Retinal pigment epithelial cell (primary cell): Measurements from ENCODE around the gene PRKAG1.

Experiments used
- DNase-seq: peaks from one replicate; pipeline ENCODE4 v3.0.0-alpha.2; 2010; ENCODE audit warnings: low read depth
- H3K4me3 ChIP-seq: 2 replicates; pipeline ENCODE4 v1.5.1; 2011; ENCODE audit warnings: mild to moderate bottlenecking, low read length, control low read depth, moderate library complexity
- CTCF ChIP-seq: conservative IDR thresholded peaks from 2 replicates; pipeline ENCODE4 v1.5.1; 2011; ENCODE audit warnings: low read depth, low read length, control low read depth, inconsistent platforms

The PRKAG1 gene

DNA sequence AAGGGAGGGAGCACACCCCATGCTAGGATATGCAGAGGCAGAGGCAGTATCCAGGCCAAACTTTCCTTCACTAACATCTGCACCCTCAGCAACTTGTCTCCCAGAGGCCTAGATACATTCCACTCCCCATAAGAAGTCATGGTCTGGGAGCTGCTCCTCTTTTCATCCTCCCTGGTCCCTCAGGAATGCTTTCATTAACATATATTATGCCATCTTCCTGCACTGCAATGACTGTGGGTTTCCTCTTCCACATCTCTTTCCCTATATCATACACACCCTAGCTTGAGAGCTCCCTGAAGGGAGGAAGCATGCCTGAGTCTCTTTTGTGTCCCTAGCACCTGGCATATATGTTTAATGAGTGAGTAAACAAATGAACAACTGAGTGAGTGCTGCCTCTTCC, 28.0 kb downstream of the PRKAG1 start:
- no peak overlapping the region for H3K4me3 ChIP-seq
- DNase-seq: no peak
- no peak for TF ChIP-seq CTCF

GRCh38 chr12:48988030-48988649, 30.4 kb downstream of the PRKAG1 start:
- TF ChIP-seq CTCF: peak; percentile 95
- no peak for DNase-seq
- H3K4me3 ChIP-seq: no peak overlapping the region

- H3K4me3 ChIP-seq: no peak overlapping the region
- no peak for TF ChIP-seq CTCF
- no peak for DNase-seq
Observed at GRCh38 chr12:48986720-48987291, 31.8 kb downstream of the PRKAG1 start.

- no peak for TF ChIP-seq CTCF
- H3K4me3 ChIP-seq: no peak overlapping the region
Observed at GRCh38 chr12:48985901-48986300, 32.7 kb downstream of the PRKAG1 start.

DNA sequence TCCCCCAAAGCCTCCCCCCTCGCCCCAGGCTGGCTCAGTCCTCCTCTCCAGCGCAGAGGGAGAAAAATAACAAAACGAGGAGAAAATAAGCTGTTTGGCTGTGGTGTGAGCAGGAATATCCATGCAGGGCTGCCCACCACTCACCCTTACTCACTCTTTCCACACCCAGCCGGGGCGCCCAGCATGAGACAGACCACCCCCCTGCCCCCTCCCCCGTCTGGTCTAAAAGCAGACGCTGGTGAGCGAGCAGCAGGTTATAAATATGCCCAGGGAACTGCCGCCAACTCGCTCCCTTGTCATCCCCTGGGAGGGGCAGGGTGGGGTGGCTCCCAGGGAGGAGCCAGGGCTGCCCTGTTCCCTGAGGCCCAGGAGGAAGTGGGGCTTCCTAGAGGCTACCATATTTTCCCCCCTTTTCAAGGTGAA, 33.1 kb downstream of the PRKAG1 start:
- TF ChIP-seq CTCF: no peak
- DNase-seq: no peak
- H3K4me3 ChIP-seq: no peak overlapping the region

More at GRCh38 chr12:48985901-48986300, 32.7 kb downstream of the PRKAG1 start:
- DNase-seq: no peak

DNA sequence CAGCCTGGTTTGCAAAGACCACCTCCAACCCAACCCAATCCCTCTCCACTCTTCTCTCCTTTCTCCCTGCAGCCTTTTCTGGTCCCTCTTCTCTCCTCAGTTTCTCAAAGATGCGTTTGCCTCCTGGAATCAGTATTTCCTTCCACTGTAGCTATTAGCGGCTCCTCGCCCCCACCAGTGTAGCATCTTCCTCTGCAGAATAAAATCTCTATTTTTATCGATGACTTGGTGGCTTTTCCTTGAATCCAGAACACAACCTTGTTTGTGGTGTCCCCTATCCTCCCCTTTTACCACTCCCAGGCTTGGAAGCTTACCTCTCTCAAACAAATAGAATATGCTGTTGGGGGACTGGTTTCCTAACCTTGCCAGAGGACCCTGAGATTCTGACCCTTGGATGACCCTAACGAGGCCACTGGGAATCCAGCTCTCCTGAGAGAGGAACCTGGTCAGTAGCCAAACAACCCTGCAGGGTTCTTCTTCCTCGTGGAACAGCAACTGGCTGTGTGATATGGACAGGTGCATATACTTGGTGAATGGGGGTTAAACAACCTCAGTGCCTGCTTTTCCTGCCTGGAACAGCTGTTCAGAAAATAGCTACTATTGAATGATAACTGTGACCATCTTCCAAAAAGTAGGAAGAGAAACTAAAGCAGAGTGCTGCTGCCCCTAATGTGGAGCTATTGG, 36.0 kb downstream of the PRKAG1 start:
- no peak for TF ChIP-seq CTCF
- DNase-seq: no peak
- H3K4me3 ChIP-seq: no peak overlapping the region

GRCh38 chr12:48981757-48982157, 36.8 kb downstream of the PRKAG1 start:
- no peak for TF ChIP-seq CTCF
- no peak for DNase-seq
- H3K4me3 ChIP-seq: no peak overlapping the region
